H9 (cell line): ENCODE data around the gene MYO7A. TPM values are rescaled to one million over a fixed set of nuclear protein-coding genes. Genes with fewer than 3 reads are reported as not detected.

Source experiments
- DNase-seq: peaks from one replicate; pipeline ENCODE4 v3.0.0-alpha.2; 2017
- H2AFZ ChIP-seq: one replicate; pipeline ENCODE4 v1.6.1; 2013; ENCODE audit warnings: mild to moderate bottlenecking, low read length, control low read depth, moderate library complexity
- H2AK5ac ChIP-seq: 2 replicates; pipeline ENCODE4 v1.6.1; 2013; ENCODE audit warnings: low read length, control low read depth, mixed read lengths; ENCODE audit not compliant: insufficient read length
- H2BK120ac ChIP-seq: one replicate; pipeline ENCODE4 v1.6.1; 2013; ENCODE audit warnings: low read depth, mild to moderate bottlenecking, low read length, control low read depth, inconsistent platforms; ENCODE audit not compliant: poor library complexity, severe bottlenecking
- H2BK12ac ChIP-seq: 2 replicates; pipeline ENCODE4 v1.6.1; 2013; ENCODE audit warnings: low read length, control low read depth, mixed read lengths, low read depth; ENCODE audit not compliant: insufficient read length
- H2BK15ac ChIP-seq: 2 replicates; pipeline ENCODE4 v1.6.1; 2013; ENCODE audit warnings: low read depth, low read length, control low read depth
- H2BK20ac ChIP-seq: one replicate; pipeline ENCODE4 v1.6.1; 2013; ENCODE audit warnings: low read depth, mild to moderate bottlenecking, low read length, control low read depth, inconsistent platforms; ENCODE audit not compliant: poor library complexity, severe bottlenecking
- H2BK5ac ChIP-seq: 2 replicates; pipeline ENCODE4 v1.6.1; 2013; ENCODE audit warnings: low read length, control low read depth, mixed read lengths; ENCODE audit not compliant: insufficient read length
- H3K14ac ChIP-seq: 2 replicates; pipeline ENCODE4 v1.6.1; 2013; ENCODE audit warnings: low read length, control low read depth; ENCODE audit not compliant: insufficient read depth
- H3K18ac ChIP-seq: 2 replicates; pipeline ENCODE4 v1.6.1; 2013; ENCODE audit warnings: low read depth, mild to moderate bottlenecking, mixed read lengths, low read length, control low read depth; ENCODE audit not compliant: insufficient read length
- H3K23ac ChIP-seq: 2 replicates; pipeline ENCODE4 v1.6.1; 2013; ENCODE audit warnings: low read length, control low read depth, mixed read lengths, low read depth; ENCODE audit not compliant: insufficient read length
- H3K23me2 ChIP-seq: 2 replicates; pipeline ENCODE4 v1.6.1; 2013; ENCODE audit warnings: low read depth, mild to moderate bottlenecking, mixed read lengths, low read length, control low read depth; ENCODE audit not compliant: insufficient read length, poor library complexity, severe bottlenecking
- H3K27ac ChIP-seq: 2 replicates; pipeline ENCODE4 v1.5.1; 2013; ENCODE audit warnings: low read length, control low read depth, mixed read lengths, low read depth; ENCODE audit not compliant: insufficient read length
- H3K27me3 ChIP-seq: 2 replicates; pipeline ENCODE4 v1.6.1; 2013; ENCODE audit warnings: low read length, control low read depth, inconsistent platforms; ENCODE audit not compliant: insufficient read depth
- H3K4ac ChIP-seq: 2 replicates; pipeline ENCODE4 v1.6.1; 2013; ENCODE audit warnings: low read depth, mild to moderate bottlenecking, control low read depth, inconsistent platforms, low read length, moderate library complexity
- H3K4me1 ChIP-seq: 2 replicates; pipeline ENCODE4 v1.6.1; 2013; ENCODE audit warnings: low read length, control low read depth, inconsistent platforms; ENCODE audit not compliant: insufficient read depth
- H3K4me2 ChIP-seq: 2 replicates; pipeline ENCODE4 v1.6.1; 2013; ENCODE audit warnings: low read length, control low read depth, mixed read lengths; ENCODE audit not compliant: insufficient read length, insufficient read depth
- H3K56ac ChIP-seq: 2 replicates; pipeline ENCODE4 v1.6.1; 2013; ENCODE audit warnings: low read depth, mild to moderate bottlenecking, mixed read lengths, low read length, control low read depth; ENCODE audit not compliant: insufficient read length
- H3K79me1 ChIP-seq: 2 replicates; pipeline ENCODE4 v1.6.1; 2013; ENCODE audit warnings: low read depth, mild to moderate bottlenecking, moderate library complexity, low read length, control low read depth, inconsistent platforms; ENCODE audit not compliant: insufficient read depth, poor library complexity, severe bottlenecking
- H3K79me2 ChIP-seq: 2 replicates; pipeline ENCODE4 v1.6.1; 2013; ENCODE audit warnings: low read length, control low read depth, inconsistent platforms; ENCODE audit not compliant: insufficient read depth
- H3K9ac ChIP-seq: 2 replicates; pipeline ENCODE4 v1.6.1; 2013; ENCODE audit warnings: low read length, control low read depth, mixed read lengths; ENCODE audit not compliant: insufficient read length; ENCODE audit errors: extremely low read depth
- H3K9me3 ChIP-seq: one replicate; pipeline ENCODE4 v1.6.1; 2013; ENCODE audit warnings: low read depth, low read length, inconsistent platforms; ENCODE audit not compliant: control insufficient read depth
- H3T11ph ChIP-seq: one replicate; pipeline ENCODE4 v1.6.1; 2013; ENCODE audit warnings: mild to moderate bottlenecking, low read length, control low read depth, inconsistent platforms
- H4K20me1 ChIP-seq: one replicate; pipeline ENCODE4 v1.6.1; 2013; ENCODE audit not compliant: control insufficient read depth, insufficient read length, insufficient read depth
- H4K5ac ChIP-seq: 2 replicates; pipeline ENCODE4 v1.6.1; 2013; ENCODE audit warnings: low read depth, mild to moderate bottlenecking, mixed read lengths, low read length, control low read depth; ENCODE audit not compliant: insufficient read length
- H4K8ac ChIP-seq: replicated peaks from 2 replicates; pipeline ENCODE4 v1.6.1; 2013; ENCODE audit warnings: low read length, control low read depth, mixed read lengths, low read depth; ENCODE audit not compliant: insufficient read length
- H4K91ac ChIP-seq: 2 replicates; pipeline ENCODE4 v1.6.1; 2013; ENCODE audit warnings: low read depth, mild to moderate bottlenecking, moderate library complexity, mixed read lengths, low read length, control low read depth; ENCODE audit not compliant: insufficient read length
- H3K27ac Mint-ChIP-seq, 3 experiments: 2 replicates in 2 of 3; 3 replicates in 1 of 3; pipeline ENCODE4 v1.8.0; 2020 to 2021; ENCODE audit warnings: mixed read lengths in 3 of 3, mild to moderate bottlenecking in 1 of 3, moderate library complexity in 1 of 3
- H3K27me3 Mint-ChIP-seq: 2 replicates; pipeline ENCODE4 v1.8.0; 2021; ENCODE audit warnings: low read depth, mild to moderate bottlenecking, moderate library complexity, mixed read lengths
- H3K36me3 Mint-ChIP-seq, 3 experiments: 2 replicates in 2 of 3; 3 replicates in 1 of 3; pipeline ENCODE4 v1.8.0; 2020 to 2021; ENCODE audit warnings: low read depth in 3 of 3, mixed read lengths in 3 of 3; ENCODE audit not compliant: insufficient read depth in 1 of 3
- H3K4me1 Mint-ChIP-seq, 2 experiments: 2 replicates each; pipeline ENCODE4 v1.8.0; 2020; ENCODE audit warnings: mixed read lengths in 2 of 2
- H3K4me3 Mint-ChIP-seq, 2 experiments: 2 replicates in 1 of 2; 3 replicates in 1 of 2; pipeline ENCODE4 v1.8.0; 2020 to 2021; ENCODE audit warnings: mild to moderate bottlenecking in 2 of 2, mixed read lengths in 2 of 2, moderate library complexity in 1 of 2
- H3K9me3 Mint-ChIP-seq, 2 experiments: 2 replicates in 1 of 2; 3 replicates in 1 of 2; pipeline ENCODE4 v1.8.0; 2020; ENCODE audit warnings: mild to moderate bottlenecking in 2 of 2, mixed read lengths in 2 of 2, moderate library complexity in 1 of 2
- WGBS: extraction: QIAGEN DNeasy Blood & Tissue Kit; methylation state at CpG from one replicate; pipeline ENCODE4 v1.1.7; 2013; ENCODE audit warnings: missing lambda C conversion rate, low lambda C conversion rate, mixed read lengths; ENCODE audit not compliant: insufficient read length; ENCODE audit errors: extremely low coverage; 5-methylcytosine and 5-hydroxymethylcytosine counted together
- total RNA-seq: library from RNA; stranded (reverse); gene quantifications from 2 replicates; pipeline ENCODE4 v1.2.1, GENCODE V29; 2021
- TF ChIP-seq, protein P1 (sequence below): fragments of 200-600 bp; sonication (generic); conservative IDR thresholded peaks from 3 replicates; pipeline ENCODE4 v1.8.0; 2021; ENCODE audit warnings: antibody characterized with exemption, mild to moderate bottlenecking

MYO7A gene
- total RNA-seq, 1 experiment from 2014 or later = 1.6 TPM

DNA sequence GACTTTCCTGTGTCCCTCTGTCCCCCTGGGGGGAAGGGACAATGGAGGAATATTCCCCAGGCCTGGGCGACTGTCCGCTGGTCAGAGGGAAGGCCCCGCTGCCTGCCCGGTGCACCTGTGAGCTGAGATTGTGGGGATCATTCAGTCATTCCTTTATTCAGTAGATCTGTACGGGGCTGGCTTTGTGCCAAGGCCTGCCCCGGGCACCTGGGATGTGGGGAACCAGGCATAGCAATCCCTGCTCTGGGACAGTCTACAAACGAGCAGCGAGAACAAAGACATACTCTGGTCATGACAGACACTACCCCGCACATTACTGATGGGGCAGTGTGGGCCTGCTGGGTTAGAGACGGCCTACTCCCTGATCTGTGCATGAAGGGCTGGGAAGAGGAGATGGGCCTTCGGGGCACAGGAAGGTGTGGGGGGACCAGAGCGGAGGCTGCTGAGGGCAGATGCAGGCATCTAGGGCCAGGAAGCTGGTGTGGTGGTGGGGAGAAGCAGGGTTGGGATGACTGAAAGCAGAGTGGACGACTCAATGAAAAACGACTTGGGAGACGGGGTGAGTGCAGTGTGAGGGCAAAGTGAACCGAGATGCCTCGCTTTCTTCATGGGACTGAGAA, 1.8 kb upstream of the MYO7A start:
- Histone ChIP-seq H2AK5ac (no peak overlapping the region), H3K9ac (no peak overlapping the region), H3K79me2 (no peaks in the 10 kb centered on the region), H3K23me2 (peaks cover 8% of the 10 kb centered on the region), H2BK20ac (no peak overlapping the region), H3K79me1 (no peaks in the 10 kb centered on the region), H3K56ac (no peak overlapping the region), H4K5ac (no peak overlapping the region), H3K23ac (no peak overlapping the region), H3K14ac (no peak overlapping the region), H3T11ph (no peak overlapping the region), H2BK15ac (no peak overlapping the region), H4K91ac (no peak overlapping the region), H2BK12ac (no peak overlapping the region), H4K8ac (no peak overlapping the region), H3K4ac (no peak overlapping the region), H2BK120ac (no peak overlapping the region), H3K4me2 (peak overlapping the region; percentile 54), H2AFZ (no peak overlapping the region), H3K27ac (no peak overlapping the region), H2BK5ac (no peak overlapping the region), H3K18ac (no peak overlapping the region), H3K27me3 (no peaks in the 10 kb centered on the region), H3K4me1 (no peaks in the 10 kb centered on the region), H3K9me3 (no peaks in the 10 kb centered on the region), H4K20me1 (no peaks in the 10 kb centered on the region)
- peaks cover 0 to 6% (median 0%) of the 10 kb centered on the region in 3 experiments; a peak in 3 of 7 replicates for H3K36me3 Mint-ChIP-seq
- H3K27ac Mint-ChIP-seq = no peak overlapping the region
- peaks cover 5% of the 10 kb centered on the region; the same call in 1 of the 2 replicates for H3K27me3 Mint-ChIP-seq
- DNase-seq = no peak
- H3K4me1 Mint-ChIP-seq = peaks cover 24 to 27% of the 10 kb centered on the region in 2 experiments
- H3K4me3 Mint-ChIP-seq = peak overlapping the region; percentile 30 to 55; a peak in 4 of 5 replicates
- WGBS = no CpG with 5 or more reads among the region's 17 CpGs
- no peaks in the 10 kb centered on the region for H3K9me3 Mint-ChIP-seq
- TF ChIP-seq, protein P1, sequence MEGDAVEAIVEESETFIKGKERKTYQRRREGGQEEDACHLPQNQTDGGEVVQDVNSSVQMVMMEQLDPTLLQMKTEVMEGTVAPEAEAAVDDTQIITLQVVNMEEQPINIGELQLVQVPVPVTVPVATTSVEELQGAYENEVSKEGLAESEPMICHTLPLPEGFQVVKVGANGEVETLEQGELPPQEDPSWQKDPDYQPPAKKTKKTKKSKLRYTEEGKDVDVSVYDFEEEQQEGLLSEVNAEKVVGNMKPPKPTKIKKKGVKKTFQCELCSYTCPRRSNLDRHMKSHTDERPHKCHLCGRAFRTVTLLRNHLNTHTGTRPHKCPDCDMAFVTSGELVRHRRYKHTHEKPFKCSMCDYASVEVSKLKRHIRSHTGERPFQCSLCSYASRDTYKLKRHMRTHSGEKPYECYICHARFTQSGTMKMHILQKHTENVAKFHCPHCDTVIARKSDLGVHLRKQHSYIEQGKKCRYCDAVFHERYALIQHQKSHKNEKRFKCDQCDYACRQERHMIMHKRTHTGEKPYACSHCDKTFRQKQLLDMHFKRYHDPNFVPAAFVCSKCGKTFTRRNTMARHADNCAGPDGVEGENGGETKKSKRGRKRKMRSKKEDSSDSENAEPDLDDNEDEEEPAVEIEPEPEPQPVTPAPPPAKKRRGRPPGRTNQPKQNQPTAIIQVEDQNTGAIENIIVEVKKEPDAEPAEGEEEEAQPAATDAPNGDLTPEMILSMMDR = no peak
